ENCODE measurements around the gene NDUFB10.

Gene NDUFB10

DNA sequence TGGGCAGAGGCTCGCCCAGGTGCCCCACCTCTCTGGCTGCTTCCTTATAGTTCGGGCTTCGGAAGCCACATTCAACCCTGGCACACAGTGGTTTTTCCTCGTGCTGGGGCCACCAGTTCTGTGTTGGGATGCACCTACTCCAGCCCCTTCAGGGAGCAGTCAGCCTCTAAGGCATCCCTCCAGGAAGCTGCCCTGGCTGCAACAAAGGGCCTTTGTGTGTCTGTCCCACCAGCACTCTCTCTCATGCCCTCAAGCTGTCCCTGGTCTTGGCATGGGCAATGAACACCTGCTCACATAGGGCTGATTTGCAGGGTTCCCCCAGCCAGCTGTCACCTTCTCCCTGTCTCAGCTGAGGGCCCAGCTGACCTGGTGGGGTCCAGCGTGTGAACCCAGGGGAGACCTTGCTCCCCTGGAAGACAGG is 22.7 kb downstream of the NDUFB10 start:
- intact Hi-C loops (cut with DNase I): no loop called here
- peak in 2 of 10 donors; percentile 30 to 52 for DNase-seq

DNA sequence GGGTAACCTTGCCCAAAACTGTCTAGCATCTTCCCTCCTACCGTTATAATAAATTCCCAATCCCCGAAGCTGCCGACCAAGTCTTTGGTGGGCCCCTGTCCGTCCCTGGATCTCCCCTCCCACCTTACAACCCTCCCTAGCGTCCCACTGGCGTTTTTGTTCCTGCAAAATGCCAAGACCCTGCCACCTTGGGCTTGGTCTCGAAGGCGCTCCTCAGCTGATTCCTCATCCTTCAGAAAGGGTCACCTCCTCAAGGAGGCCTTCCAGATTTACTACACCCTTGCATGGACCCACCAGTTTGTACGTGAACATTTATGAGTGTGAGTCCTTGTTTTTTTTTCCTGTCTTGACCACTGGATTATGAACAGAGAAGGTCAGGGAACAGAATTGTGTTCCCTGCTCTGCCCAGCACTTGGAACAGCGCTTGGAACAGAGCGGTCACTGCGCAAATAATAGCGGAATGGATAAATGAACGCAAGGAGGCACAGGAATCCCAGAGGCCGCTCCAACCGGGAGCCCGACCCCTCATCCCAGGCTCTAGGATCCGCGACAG is 23.7 kb downstream of the NDUFB10 start:
- intact Hi-C loops (cut with DNase I): no loop called here
- DNase-seq: no peak

DNA sequence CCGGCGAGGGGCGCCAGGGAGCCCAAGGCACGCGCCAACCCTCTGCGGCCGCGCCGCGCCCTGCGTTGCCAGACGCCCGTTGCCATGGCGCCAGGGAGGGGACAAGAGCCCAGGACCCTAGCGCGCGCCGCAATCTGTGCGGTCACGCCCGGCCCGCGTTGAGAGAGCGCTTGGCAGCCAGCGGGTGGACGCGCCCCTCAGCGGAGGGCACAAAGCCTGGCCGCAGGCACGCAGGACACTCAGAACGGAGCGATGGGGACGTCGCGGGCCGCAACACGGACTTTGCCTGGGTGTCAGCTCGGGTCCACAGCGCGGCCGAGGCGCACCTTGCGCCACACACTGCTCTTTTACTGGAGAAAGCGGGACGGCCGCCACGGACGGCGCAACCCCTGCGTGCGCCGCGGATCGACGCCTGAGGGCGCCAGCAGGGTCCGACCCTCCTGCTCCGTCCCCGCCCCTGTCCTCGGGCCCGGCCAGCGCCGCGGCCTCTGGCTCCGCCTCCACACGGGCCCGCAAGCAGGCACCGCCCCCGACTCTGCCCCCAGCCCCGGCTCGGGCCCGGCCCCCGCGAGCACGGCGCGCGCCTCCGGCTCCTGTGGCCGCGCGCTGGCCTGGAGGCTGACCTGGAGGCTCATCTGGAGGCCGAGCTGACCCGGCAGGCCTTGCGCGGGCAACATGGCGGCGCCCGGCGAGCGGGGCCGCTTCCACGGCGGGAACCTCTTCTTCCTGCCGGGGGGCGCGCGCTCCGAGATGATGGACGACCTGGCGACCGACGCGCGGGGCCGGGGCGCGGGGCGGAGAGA is 24.4 kb downstream of the NDUFB10 start, which contains the start of gene GFER:
Gene GFER, plus strand, starts transcription at position 650 of the 803 bp plus-strand sequence. Its CDS starts 26 bp downstream, at position 676.
- intact Hi-C loops (cut with DNase I): no loop called here
- peak; percentile 74 to 98 (median 84) for DNase-seq

DNA sequence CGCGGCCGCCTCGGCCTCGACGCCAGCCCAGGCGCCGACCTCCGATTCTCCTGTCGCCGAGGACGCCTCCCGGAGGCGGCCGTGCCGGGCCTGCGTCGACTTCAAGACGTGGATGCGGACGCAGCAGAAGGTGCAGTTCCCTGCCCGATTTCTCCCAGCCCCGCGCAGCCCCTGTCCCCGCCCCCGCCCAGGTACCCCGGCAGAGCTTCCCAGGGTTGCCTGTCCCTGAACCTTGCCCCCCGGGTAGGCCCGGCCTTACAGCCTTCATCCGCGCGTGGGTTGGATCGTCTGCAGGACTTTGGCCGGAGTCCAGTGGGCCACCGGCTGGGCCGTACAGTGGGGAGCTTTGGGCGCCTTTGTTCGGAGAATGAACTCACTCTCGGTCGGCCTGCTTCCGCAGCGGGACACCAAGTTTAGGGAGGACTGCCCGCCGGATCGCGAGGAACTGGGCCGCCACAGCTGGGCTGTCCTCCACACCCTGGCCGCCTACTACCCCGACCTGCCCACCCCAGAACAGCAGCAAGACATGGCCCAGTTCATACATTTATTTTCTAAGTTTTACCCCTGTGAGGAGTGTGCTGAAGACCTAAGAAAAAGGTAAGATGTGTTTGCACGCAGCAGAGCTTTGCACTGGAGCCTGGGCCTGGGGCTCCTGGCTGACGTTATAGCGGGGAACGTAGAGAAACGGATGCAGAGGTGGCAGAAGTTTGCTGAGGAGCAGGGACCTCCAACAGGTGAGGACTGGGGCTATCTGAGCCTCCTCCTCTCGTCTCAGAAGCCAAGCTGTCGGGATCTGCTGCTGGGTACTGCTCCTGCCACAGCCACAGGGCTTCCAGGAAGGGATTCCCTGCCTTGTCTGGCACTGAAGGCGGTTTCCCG is 25.2 kb downstream of the NDUFB10 start:
- DNase-seq: no peak
- intact Hi-C loops (cut with DNase I): no loop called here

DNA sequence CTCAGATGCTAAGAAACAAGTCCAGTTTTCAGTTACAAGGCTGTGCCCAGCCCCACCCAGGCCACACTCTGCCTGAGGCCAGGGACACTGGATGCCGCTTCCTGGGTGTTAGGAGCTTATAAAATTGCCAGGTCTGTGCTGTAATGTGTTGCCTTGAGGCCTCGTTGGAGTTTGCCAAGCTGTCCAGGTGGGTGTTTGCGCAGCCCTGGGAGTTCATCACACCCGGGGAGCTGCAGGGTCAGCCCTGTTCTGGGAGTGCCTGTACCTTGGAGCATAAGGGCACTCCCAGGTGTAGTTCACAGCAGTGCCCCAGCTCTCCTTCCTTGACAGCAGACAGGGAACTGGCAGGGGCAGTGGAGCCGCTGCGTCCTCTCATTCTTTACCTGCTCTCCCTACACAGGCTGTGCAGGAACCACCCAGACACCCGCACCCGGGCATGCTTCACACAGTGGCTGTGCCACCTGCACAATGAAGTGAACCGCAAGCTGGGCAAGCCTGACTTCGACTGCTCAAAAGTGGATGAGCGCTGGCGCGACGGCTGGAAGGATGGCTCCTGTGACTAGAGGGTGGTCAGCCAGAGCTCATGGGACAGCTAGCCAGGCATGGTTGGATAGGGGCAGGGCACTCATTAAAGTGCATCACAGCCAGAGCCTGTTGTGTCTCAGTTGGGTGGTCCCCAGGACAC is 26.3 kb downstream of the NDUFB10 start:
- no peak for DNase-seq
- intact Hi-C loops (cut with DNase I): no loop called here

DNA sequence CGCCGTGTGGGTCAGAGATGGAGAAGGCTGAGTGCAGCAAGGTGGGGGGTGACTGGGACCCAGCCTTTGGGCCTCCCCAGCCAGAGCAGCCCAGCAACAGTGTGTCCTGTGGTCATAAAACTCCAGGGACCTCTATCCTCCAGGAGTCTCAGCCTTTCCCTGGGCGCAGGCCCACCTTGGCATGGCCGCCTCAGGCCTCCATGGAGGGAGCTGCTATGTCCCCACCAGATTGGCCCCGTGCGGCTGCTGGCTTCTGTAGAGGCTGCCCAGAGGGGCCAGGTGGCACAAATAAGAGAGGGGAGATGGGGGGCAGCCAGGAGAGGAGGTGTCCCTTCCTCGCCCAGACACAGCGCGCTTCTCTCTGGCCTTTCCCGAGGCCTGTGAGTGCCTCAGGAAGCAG is 27.9 kb downstream of the NDUFB10 start:
- DNase-seq: no peak
- intact Hi-C loops (cut with DNase I): no loop called here

DNA sequence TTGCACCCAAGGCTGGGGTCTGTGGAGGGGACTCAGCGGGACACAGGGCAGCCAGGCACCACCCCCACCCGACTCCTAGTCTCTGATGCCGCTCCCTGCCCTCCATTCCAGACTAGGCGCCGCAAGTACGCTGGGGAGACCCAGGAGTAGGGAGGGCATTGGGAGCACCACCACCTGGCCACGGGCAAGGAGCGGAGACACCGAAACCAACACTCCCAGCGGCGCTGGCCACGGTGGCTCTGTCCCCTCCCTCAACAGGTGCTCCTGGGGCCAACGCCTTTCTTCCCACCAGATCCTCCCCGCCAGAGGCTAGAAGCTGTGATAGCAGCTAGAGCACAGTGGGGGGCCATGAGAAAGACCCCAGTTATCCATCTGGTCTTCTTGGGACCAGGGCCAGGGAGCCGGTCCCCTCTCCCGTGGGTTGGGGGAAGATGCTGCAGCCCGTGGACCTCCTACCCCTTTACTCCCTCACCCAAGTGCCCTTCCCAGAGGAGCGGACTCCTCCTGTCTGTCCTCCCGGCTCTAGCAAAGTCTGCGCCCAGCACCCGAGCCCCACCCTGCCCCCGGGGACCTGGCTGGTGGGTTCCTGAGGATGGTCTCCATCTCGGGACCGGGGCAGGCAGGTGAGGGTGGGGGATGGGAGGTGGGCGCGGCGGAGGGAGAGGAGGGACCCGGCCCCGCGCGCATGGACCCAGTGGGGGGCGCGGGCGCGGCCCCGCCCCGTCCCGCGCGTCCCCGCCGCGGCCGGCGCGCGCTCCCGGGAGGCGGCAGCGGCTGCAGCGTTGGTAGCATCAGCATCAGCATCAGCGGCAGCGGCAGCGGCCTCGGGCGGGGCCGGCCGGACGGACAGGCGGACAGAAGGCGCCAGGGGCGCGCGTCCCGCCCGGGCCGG is 30.1 kb downstream of the NDUFB10 start, which contains the start of gene SYNGR3:
Gene SYNGR3, plus strand, starts transcription at position 762 of the 892 bp plus-strand sequence. CDS start 133 bp downstream, outside the sequence.
- intact Hi-C loops (cut with DNase I): no loop called here
- DNase-seq: peak in 1 of 10 donors; percentile 88

DNA sequence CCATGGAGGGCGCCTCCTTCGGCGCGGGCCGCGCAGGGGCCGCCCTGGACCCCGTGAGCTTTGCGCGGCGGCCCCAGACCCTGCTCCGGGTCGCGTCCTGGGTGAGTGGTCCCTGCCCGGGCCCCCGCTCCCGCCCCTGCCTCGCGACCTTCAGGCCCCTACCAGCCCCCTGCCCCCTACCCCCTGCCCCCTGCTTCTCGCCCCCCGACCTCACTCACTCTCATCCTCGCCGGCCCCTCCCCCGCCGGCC is 30.7 kb downstream of the NDUFB10 start:
- intact Hi-C loops (cut with DNase I): no loop called here
- DNase-seq: no peak

DNA sequence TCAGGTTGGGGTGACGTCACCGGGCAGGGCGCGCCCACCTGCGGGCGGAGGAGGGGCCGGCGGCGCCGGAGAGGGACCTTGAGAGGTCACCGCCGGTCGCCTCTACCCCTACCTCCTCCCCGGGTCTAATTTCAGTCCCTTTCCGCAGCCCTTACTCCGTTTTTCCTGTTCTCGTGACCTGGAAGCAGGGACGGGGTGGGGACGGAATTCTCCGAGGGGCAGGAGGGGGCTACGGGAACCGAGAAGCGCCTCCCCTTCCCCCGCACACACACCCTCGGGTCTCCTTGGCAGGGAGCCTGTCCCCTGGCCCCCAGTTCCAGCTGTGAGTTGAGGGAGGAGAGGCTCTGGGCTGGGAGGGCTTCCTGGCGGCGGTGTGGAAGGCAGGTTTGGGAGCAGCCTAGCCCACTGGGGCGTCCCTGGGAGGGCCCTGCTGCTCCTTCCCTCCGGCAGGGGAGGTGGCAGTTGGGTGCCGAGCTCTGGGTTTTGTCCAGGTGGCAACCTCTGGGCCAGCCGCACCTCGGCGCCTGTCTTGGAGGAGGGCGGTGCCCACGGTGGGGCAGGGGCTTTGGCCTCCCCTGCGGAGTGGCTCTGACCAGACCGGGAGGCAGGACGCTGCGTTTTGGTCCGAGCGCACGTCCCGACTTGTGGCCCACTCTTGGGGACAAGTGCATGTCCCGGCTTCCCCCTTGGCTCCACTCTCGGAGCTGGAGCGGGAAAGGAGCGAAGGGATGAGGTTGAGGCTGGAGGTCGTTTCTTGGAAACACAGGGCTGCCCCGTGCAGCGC is 31.2 kb downstream of the NDUFB10 start:
- peak in 2 of 10 donors; percentile 30 to 86 for DNase-seq
- intact Hi-C loops (cut with DNase I): no loop called here

DNA sequence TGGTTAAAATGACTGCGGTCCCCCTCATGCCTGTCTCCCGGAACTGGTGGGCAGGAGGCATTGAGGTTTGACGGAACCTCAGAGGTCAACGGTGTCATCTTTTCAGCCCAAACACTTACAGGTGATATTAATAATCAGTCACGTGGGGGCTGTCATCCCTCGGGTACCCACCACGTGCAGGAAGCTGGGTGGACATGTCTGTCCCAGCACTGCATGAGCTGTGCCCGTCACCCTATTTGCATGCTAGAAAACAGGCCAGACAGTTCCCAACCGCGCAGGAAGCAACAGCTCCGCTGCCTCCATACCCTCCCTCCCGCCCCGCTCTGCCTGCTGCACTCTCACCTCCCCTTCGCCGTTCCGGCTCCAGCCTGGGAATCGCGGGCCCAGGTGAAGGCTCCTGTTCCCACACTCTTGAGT is 31.8 kb downstream of the NDUFB10 start:
- intact Hi-C loops (cut with DNase I): no loop called here
- DNase-seq: peak in 2 of 10 donors; percentile 42 to 80

DNA sequence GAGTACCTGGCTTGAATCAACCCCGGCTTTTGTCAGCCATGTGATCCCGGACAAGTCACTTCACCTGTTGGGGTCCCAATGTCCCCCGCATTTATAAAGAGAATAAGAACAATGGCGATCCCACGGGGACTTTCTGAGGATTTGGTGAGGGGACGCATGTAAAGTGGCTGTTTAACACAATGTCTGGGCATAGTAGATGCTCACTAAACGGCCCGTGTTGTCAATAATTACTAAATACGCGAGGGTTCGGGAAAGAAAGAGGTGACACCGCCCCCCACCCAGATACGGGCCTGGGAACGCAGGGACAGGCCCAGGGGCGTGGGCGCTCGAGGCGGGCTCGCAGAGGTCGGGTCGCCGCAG is 32.2 kb downstream of the NDUFB10 start:
- DNase-seq: no peak
- intact Hi-C loops (cut with DNase I): no loop called here

DNA sequence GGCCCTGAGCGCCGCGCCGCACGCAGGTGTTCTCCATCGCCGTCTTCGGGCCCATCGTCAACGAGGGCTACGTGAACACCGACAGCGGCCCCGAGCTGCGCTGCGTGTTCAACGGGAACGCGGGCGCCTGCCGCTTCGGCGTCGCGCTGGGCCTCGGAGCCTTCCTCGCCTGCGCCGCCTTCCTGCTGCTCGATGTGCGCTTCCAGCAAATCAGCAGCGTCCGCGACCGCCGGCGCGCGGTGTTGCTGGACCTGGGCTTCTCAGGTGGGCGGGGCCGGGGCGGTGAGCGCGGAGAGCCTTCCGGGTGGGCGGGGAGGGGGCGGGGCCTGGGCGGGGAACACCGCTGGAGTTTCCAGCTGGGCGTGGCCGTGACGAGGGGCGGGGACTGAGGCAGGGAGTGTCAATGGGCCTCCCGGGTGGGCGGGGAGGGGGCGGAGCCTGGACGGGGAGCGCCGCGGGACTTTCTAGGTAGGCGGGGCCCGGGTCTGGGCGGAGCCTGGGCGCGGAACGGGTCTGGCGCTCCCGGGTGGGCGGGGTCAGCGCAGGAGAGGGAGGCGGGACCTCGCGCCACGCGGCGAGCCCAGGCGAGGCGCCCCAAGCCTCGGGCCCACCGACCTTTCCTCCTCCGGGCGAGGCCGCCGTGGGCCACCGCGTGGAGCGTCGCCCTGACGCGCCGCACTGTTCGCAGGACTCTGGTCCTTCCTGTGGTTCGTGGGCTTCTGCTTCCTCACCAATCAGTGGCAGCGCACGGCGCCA is 32.8 kb downstream of the NDUFB10 start:
- intact Hi-C loops (cut with DNase I): no loop called here
- peak; percentile 73 to 98 (median 86) for DNase-seq

DNA sequence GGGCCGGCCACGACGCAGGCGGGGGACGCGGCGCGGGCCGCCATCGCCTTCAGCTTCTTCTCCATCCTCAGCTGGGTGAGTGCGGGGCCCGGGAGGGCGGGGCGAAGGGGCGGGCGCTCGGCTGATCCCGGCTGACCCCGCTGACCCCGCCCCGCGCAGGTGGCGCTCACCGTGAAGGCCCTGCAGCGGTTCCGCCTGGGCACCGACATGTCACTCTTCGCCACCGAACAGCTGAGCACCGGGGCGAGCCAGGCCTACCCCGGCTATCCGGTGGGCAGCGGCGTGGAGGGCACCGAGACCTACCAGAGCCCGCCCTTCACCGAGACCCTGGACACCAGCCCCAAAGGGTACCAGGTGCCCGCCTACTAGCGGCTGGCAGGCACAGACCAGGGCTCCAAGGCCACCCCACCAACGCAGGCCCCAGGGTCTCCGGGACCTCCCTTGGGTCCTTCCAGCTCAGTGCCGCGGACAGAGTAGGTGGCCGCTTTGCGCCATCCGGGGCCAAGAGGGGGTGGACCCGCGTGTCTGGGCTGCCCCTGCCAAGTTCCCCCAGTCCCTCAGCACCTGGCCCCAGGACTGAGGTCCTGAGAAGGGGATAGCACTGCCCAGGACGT is 33.5 kb downstream of the NDUFB10 start:
- peak in 1 of 10 donors; percentile 84 for DNase-seq
- intact Hi-C loops (cut with DNase I): no loop called here

DNA sequence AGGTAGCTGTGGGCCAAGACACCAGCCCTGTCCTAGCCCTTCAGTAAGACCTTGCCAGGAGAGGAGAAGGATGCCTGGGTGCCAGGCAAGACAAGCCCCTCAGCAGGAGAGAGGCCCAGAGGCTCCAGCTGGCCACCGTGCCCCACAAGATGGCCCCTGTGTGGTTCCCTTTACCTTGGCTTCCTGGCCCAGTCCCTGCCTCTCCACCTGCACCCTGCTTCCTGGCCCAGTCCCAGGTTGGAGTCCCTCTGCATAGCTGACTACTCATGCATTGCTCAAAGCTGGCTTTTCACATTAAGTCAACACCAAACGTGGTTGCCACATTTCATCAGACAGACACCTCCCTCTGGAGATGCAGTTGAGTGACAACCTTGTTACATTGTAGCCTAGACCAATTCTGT is 34.4 kb downstream of the NDUFB10 start:
- intact Hi-C loops (cut with DNase I): no loop called here
- peak in 1 of 10 donors; percentile 72 for DNase-seq

DNA sequence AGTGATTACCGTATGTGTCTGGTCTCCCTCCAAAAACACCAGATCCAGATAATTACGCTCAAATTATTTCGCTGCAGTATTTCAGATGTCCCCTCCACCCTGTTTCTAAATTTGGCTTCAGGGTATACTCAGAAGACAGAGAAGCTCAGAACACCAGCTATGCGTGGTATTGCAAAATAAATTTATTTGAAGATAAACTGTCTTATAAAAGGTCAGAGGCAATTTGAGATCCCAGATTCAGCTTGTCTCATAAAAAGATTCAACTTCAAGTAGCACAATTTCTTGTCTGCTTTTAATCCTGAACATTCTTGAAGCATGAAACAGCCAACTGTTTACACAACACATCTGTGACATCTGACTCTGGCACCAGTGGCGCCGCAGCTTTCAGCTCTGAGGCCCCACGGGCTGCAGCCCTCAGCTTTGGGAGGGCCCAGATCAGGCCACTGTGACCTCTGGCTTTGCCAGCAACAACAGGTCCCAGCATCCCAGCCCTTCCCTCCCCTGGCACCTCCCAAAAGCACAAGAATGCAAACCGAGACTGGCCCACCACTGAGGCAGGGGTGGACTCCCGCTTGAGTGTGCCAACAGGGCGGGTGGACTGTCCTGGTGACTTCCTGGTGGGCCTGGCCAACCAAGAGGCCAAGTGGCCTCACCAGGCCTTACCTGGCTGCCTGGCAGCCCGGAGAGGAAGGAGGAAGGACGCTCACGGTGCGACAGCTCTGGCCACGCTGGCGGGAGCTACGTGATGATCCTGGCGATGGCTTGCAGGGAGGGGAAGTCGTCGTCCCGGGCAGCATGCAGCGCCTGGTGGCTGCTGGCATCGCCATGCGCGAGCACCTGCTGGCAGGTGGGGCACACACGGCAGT is 38.4 kb downstream of the NDUFB10 start:
- DNase-seq: peak in 1 of 10 donors; percentile 73

DNA sequence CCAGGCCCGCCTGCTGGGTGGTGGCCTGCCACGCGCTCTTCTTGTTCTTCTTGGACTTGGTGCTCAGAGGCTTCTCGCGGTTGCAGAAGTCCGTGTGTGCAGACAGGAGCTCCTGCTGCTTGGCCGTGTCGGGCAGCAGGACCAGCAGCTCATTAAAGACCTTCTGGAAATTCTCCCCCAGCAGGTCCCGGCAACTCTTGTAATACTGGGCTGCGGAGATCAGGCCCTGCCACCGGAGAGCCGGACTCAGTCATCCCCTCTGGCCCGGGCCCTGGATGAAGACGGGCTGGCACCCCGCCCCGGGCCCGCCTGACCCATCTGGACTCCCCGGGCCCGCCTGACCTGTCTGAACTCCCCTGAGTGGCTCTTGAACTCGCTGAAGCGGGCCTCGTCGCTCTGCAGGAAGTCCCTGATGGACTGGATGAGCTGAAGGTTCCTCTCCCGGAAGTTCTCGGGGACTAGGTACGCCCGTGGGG is 39.1 kb downstream of the NDUFB10 start:
- intact Hi-C loops (cut with DNase I): no loop called here
- peak in 1 of 10 donors; percentile 70 for DNase-seq

More for the DNA sequence above, 38.4 kb downstream of the NDUFB10 start:
- intact Hi-C loops (cut with DNase I): no loop called here
